Measurements from ENCODE around the gene FLRT2. TPM values are rescaled to one million over a fixed set of nuclear protein-coding genes. Genes with fewer than 3 reads are reported as not detected.

Gene FLRT2
- total RNA-seq, 1 experiment from 2014 or later = 4.5 TPM

- POLR2A ChIA-PET = no interaction called here
- in situ Hi-C loops (cut with HindIII; ENCODE audit: low pct_unique_long_range_greater_than_20kb, low sequenced_read_pairs) = no loop called here
- ATAC-seq (no peak), DNase-seq (ENCODE audit: low read depth, low spot score) (no peak)
- CTCF ChIA-PET = no interaction called here
- no peaks in the 10 kb centered on the region for H3K9me3 ChIP-seq (ENCODE audit: control insufficient read depth, insufficient read depth, low read depth, low read length)
- peaks cover 6% of the 10 kb centered on the region for H3K4me1 ChIP-seq (ENCODE audit: control insufficient read depth, insufficient read depth, low read length)
- peaks cover 3% of the 10 kb centered on the region for H3K27me3 ChIP-seq (ENCODE audit: control insufficient read depth, insufficient read depth, low read length)
- no peak for TF ChIP-seq POLR2AphosphoS5 (IDR thresholded peaks at IDR 0.05; ENCODE audit: low read depth, low read length)
- TF ChIP-seq TCF7L2 (IDR thresholded peaks at IDR 0.05; ENCODE audit: low read depth, low read length) = no peak
- no peak for TF ChIP-seq SIN3A (IDR thresholded peaks at IDR 0.05; ENCODE audit: borderline replicate concordance, insufficient read depth, low read depth, low read length)
- TF ChIP-seq CTCF (IDR thresholded peaks at IDR 0.05) = no peak
- TF ChIP-seq REST (IDR thresholded peaks at IDR 0.05; ENCODE audit: insufficient read depth in 1 of 2, low read depth in 2 of 2, low read length in 1 of 2) = no peak
- intact Hi-C loops (cut with micrococcal nuclease; ENCODE audit: unreplicated experiment) = no loop called here
- no peak overlapping the region for H3K4me3 ChIP-seq (ENCODE audit: low read depth in 2 of 2, low read length in 2 of 2)
- H3K36me3 ChIP-seq (ENCODE audit: control insufficient read depth, insufficient read depth, low read length) = no peaks in the 10 kb centered on the region
- H3K27ac ChIP-seq (ENCODE audit: low read length) = no peak overlapping the region
- BruUV-seq (replicated peaks) = no TSS peak
Observed at GRCh38 chr14:85537526-85537925, 7.6 kb downstream of the FLRT2 start.

GRCh38 chr14:85538636-85539035 lies 8.7 kb downstream of the FLRT2 start:
- no peaks in the 10 kb centered on the region; the same call in 1 of the 2 replicates for H3K27me3 ChIP-seq (ENCODE audit: control insufficient read depth, insufficient read depth, low read length)
- H3K27ac ChIP-seq (ENCODE audit: low read length) = no peak overlapping the region
- in situ Hi-C loops (cut with HindIII; ENCODE audit: low pct_unique_long_range_greater_than_20kb, low sequenced_read_pairs) (no loop called here), intact Hi-C loops (cut with micrococcal nuclease; ENCODE audit: unreplicated experiment) (no loop called here)
- no peak overlapping the region for H3K4me3 ChIP-seq (ENCODE audit: low read depth in 2 of 2, low read length in 2 of 2)
- H3K9me3 ChIP-seq (ENCODE audit: control insufficient read depth, insufficient read depth, low read depth, low read length) = no peaks in the 10 kb centered on the region
- ATAC-seq (no peak), DNase-seq (ENCODE audit: low read depth, low spot score) (no peak)
- TF ChIP-seq REST (IDR thresholded peaks at IDR 0.05; ENCODE audit: insufficient read depth in 1 of 2, low read depth in 2 of 2, low read length in 1 of 2) (no peak), SIN3A (IDR thresholded peaks at IDR 0.05; ENCODE audit: borderline replicate concordance, insufficient read depth, low read depth, low read length) (no peak), TCF7L2 (IDR thresholded peaks at IDR 0.05; ENCODE audit: low read depth, low read length) (no peak), POLR2AphosphoS5 (IDR thresholded peaks at IDR 0.05; ENCODE audit: low read depth, low read length) (no peak), CTCF (IDR thresholded peaks at IDR 0.05) (no peak)
- no TSS peak for BruUV-seq (replicated peaks)
- no peaks in the 10 kb centered on the region for H3K36me3 ChIP-seq (ENCODE audit: control insufficient read depth, insufficient read depth, low read length)
- H3K4me1 ChIP-seq (ENCODE audit: control insufficient read depth, insufficient read depth, low read length) = peaks cover 3% of the 10 kb centered on the region; the same call in 1 of the 2 replicates
- CTCF ChIA-PET = no interaction called here
- POLR2A ChIA-PET = no interaction called here
